NCI-H1092 (cell line): ENCODE data around the gene KCNH3.

ENCODE experiments used
- DNase-seq: peaks from one replicate; lab custom pipeline; 2025; lab: John Stamatoyannopoulos, UW

Gene KCNH3

GRCh38 chr12:49547090-49547690 is 8.4 kb downstream of the KCNH3 start:
- no peak for DNase-seq

- DNase-seq = no peak
Measured at GRCh38 chr12:49548481-49548821, 9.6 kb downstream of the KCNH3 start.

- DNase-seq = no peak
Measured at GRCh38 chr12:49548822-49549648, 10.2 kb downstream of the KCNH3 start.

GRCh38 chr12:49549735-49550692 is 11.2 kb downstream of the KCNH3 start:
- DNase-seq = peak; percentile 6

GRCh38 chr12:49550693-49551252 is 11.9 kb downstream of the KCNH3 start:
- DNase-seq = no peak

GRCh38 chr12:49552014-49552413 is 13.2 kb downstream of the KCNH3 start:
- no peak for DNase-seq

GRCh38 chr12:49552425-49552824 is 13.6 kb downstream of the KCNH3 start:
- DNase-seq = no peak

- no peak for DNase-seq
Measured at GRCh38 chr12:49552899-49553298, 14.1 kb downstream of the KCNH3 start.

GRCh38 chr12:49553512-49554088 is 14.8 kb downstream of the KCNH3 start:
- DNase-seq = no peak

- DNase-seq = no peak
Measured at GRCh38 chr12:49554266-49554665, 15.4 kb downstream of the KCNH3 start.

- no peak for DNase-seq
Measured at GRCh38 chr12:49555631-49556390, 17.0 kb downstream of the KCNH3 start.

- no peak for DNase-seq
Measured at GRCh38 chr12:49556391-49557186, 17.8 kb downstream of the KCNH3 start.

GRCh38 chr12:49557187-49557916 is 18.5 kb downstream of the KCNH3 start:
- DNase-seq = no peak

- no peak for DNase-seq
Measured at GRCh38 chr12:49557917-49558215, 19.0 kb downstream of the KCNH3 start.

- no peak for DNase-seq
Measured at GRCh38 chr12:49558526-49558925, 19.7 kb downstream of the KCNH3 start.

GRCh38 chr12:49559011-49559675 is 20.3 kb downstream of the KCNH3 start:
- DNase-seq = no peak

- no peak for DNase-seq
Measured at GRCh38 chr12:49560695-49561094, 21.9 kb downstream of the KCNH3 start.

- no peak for DNase-seq
Measured at GRCh38 chr12:49562233-49562632, 23.4 kb downstream of the KCNH3 start.

GRCh38 chr12:49562831-49563230 is 24.0 kb downstream of the KCNH3 start:
- no peak for DNase-seq
